ENCODE results near the gene PLD3.

DNA sequence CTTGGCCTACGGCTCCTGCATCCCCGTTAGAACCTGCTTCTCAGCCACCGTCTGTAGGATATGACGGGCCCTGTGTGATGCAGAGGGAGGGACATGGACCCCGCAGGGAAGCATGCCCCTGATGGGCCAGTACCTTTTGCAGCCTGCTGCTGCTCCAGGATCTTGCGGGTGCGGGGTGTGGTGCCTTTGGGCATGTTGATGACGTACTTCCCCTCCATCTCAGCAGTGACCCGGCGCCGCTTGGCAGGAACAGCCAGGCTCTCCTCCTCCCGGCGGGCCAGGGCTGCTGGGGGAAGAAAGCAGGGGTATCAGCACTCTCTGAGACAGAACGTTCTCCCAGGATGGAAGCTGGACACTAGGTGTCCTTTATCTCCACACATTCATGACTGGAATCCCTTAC is 22.3 kb upstream of the PLD3 start:
- TF ChIP-seq, protein P1, sequence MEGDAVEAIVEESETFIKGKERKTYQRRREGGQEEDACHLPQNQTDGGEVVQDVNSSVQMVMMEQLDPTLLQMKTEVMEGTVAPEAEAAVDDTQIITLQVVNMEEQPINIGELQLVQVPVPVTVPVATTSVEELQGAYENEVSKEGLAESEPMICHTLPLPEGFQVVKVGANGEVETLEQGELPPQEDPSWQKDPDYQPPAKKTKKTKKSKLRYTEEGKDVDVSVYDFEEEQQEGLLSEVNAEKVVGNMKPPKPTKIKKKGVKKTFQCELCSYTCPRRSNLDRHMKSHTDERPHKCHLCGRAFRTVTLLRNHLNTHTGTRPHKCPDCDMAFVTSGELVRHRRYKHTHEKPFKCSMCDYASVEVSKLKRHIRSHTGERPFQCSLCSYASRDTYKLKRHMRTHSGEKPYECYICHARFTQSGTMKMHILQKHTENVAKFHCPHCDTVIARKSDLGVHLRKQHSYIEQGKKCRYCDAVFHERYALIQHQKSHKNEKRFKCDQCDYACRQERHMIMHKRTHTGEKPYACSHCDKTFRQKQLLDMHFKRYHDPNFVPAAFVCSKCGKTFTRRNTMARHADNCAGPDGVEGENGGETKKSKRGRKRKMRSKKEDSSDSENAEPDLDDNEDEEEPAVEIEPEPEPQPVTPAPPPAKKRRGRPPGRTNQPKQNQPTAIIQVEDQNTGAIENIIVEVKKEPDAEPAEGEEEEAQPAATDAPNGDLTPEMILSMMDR (IDR thresholded peaks at IDR 0.05) = no peak
- TF ChIP-seq POLR2A (IDR thresholded peaks at IDR 0.05) = no peak

Measured in body of pancreas (tissue), 4 donors.